Iris pigment epithelial cell (primary cell): Measurements from ENCODE around the gene KCNT1.

Experiments used
- DNase-seq: peaks from one replicate; pipeline ENCODE4 v3.0.0-alpha.2; 2011; ENCODE audit warnings: low read depth

The KCNT1 gene

GRCh38 chr9:135799261-135799660 is 97.3 kb downstream of the KCNT1 start:
- DNase-seq = no peak

GRCh38 chr9:135801070-135801469 is 99.1 kb downstream of the KCNT1 start:
- no peak for DNase-seq

- no peak for DNase-seq
Measured at GRCh38 chr9:135802876-135803419, 101.0 kb downstream of the KCNT1 start.

GRCh38 chr9:135803441-135803840 is 101.5 kb downstream of the KCNT1 start:
- DNase-seq = no peak

GRCh38 chr9:135804581-135805421 is 102.8 kb downstream of the KCNT1 start:
- peak; percentile 5 for DNase-seq

GRCh38 chr9:135805422-135806022 is 103.5 kb downstream of the KCNT1 start:
- DNase-seq = no peak

- no peak for DNase-seq
Measured at GRCh38 chr9:135809166-135809565, 107.2 kb downstream of the KCNT1 start.

GRCh38 chr9:135810806-135811575 is 109.0 kb downstream of the KCNT1 start:
- no peak for DNase-seq

GRCh38 chr9:135811801-135812200 is 109.8 kb downstream of the KCNT1 start:
- DNase-seq = no peak

GRCh38 chr9:135812961-135813360 is 111.0 kb downstream of the KCNT1 start:
- no peak for DNase-seq

GRCh38 chr9:135813671-135814290 is 111.8 kb downstream of the KCNT1 start:
- DNase-seq = no peak

GRCh38 chr9:135814421-135815095 is 112.6 kb downstream of the KCNT1 start:
- DNase-seq = no peak

GRCh38 chr9:135815413-135815812 is 113.4 kb downstream of the KCNT1 start:
- no peak for DNase-seq

GRCh38 chr9:135815830-135816650 is 114.1 kb downstream of the KCNT1 start:
- DNase-seq = no peak

GRCh38 chr9:135816651-135816970 is 114.6 kb downstream of the KCNT1 start:
- DNase-seq = no peak

- DNase-seq = no peak
Measured at GRCh38 chr9:135817951-135818717, 116.1 kb downstream of the KCNT1 start.

- no peak for DNase-seq
Measured at GRCh38 chr9:135818718-135819475, 116.9 kb downstream of the KCNT1 start.

GRCh38 chr9:135819905-135820304 is 117.9 kb downstream of the KCNT1 start:
- DNase-seq = no peak

- DNase-seq = no peak
Measured at GRCh38 chr9:135820661-135821060, 118.7 kb downstream of the KCNT1 start.
